ENCODE measurements around the gene KRT6A. TPM values are rescaled to one million over a fixed set of nuclear protein-coding genes. Genes with fewer than 3 reads are reported as not detected.

KRT6A gene
- total RNA-seq, 2 donors from 2014 or later, result 5.9 to 13.6 TPM

- 76% methylated on average over 15 of the region's 15 CpGs for WGBS
- DNase-seq (ENCODE audit: low spot score), result no peak
- Histone ChIP-seq H3K9me3 (no peaks in the 10 kb centered on the region), H3K4me1 (replicated peaks) (no peaks in the 10 kb centered on the region), H3K4me3 (peak overlapping the region; percentile 2 to 3), H3K36me3 (no peaks in the 10 kb centered on the region), H3K27ac (no peak overlapping the region), H3K27me3 (replicated peaks; ENCODE audit: insufficient read depth) (no peaks in the 10 kb centered on the region)
- TF ChIP-seq CTCF (IDR thresholded peaks at IDR 0.05) (no peak), POLR2AphosphoS5 (IDR thresholded peaks at IDR 0.05) (no peak), POLR2A (IDR thresholded peaks at IDR 0.05) (no peak)
- intact Hi-C loops (cut with DNase I), result no loop called here
Measured at GRCh38 chr12:52515927-52516831, 23.1 kb upstream of the KRT6A start.

GRCh38 chr12:52515319-52515646, 22.2 kb upstream of the KRT6A start:
- H3K36me3 ChIP-seq, result no peaks in the 10 kb centered on the region
- no peak for DNase-seq (ENCODE audit: low spot score)
- 91% methylated on average over 1 of the region's 1 CpG for WGBS
- intact Hi-C loops (cut with DNase I), result no loop called here
- H3K4me1 ChIP-seq (replicated peaks), result no peaks in the 10 kb centered on the region
- H3K27me3 ChIP-seq (replicated peaks; ENCODE audit: insufficient read depth), result no peaks in the 10 kb centered on the region
- no peak overlapping the region for H3K4me3 ChIP-seq
- no peak overlapping the region for H3K27ac ChIP-seq
- TF ChIP-seq POLR2A (IDR thresholded peaks at IDR 0.05), result no peak
- no peak for TF ChIP-seq CTCF (IDR thresholded peaks at IDR 0.05)
- TF ChIP-seq POLR2AphosphoS5 (IDR thresholded peaks at IDR 0.05), result no peak
- H3K9me3 ChIP-seq, result no peaks in the 10 kb centered on the region

- Histone ChIP-seq H3K4me3 (no peak overlapping the region), H3K27me3 (replicated peaks; ENCODE audit: insufficient read depth) (no peaks in the 10 kb centered on the region), H3K9me3 (no peaks in the 10 kb centered on the region), H3K4me1 (replicated peaks) (no peaks in the 10 kb centered on the region), H3K27ac (no peak overlapping the region), H3K36me3 (no peaks in the 10 kb centered on the region)
- intact Hi-C loops (cut with DNase I), result no loop called here
- TF ChIP-seq CTCF (IDR thresholded peaks at IDR 0.05), result no peak
- no peak for TF ChIP-seq POLR2A (IDR thresholded peaks at IDR 0.05)
- TF ChIP-seq POLR2AphosphoS5 (IDR thresholded peaks at IDR 0.05), result no peak
- no peak for DNase-seq (ENCODE audit: low spot score)
- 86% methylated on average over 14 of the region's 14 CpGs for WGBS
Measured at GRCh38 chr12:52514471-52515318, 21.6 kb upstream of the KRT6A start.

- intact Hi-C loops (cut with DNase I), result no loop called here
- 69% methylated on average over 6 of the region's 6 CpGs for WGBS
- H3K36me3 ChIP-seq, result no peaks in the 10 kb centered on the region
- no peaks in the 10 kb centered on the region for H3K9me3 ChIP-seq
- H3K27me3 ChIP-seq (replicated peaks; ENCODE audit: insufficient read depth), result no peaks in the 10 kb centered on the region
- no peaks in the 10 kb centered on the region for H3K4me1 ChIP-seq (replicated peaks)
- H3K27ac ChIP-seq, result no peak overlapping the region
- TF ChIP-seq POLR2A (IDR thresholded peaks at IDR 0.05) (no peak), CTCF (IDR thresholded peaks at IDR 0.05) (no peak), POLR2AphosphoS5 (IDR thresholded peaks at IDR 0.05) (no peak)
- DNase-seq (ENCODE audit: low spot score), result no peak
- H3K4me3 ChIP-seq, result no peak overlapping the region
Measured at GRCh38 chr12:52513736-52514135, 20.7 kb upstream of the KRT6A start.

Measured in prostate gland (tissue), 2 donors.